Muscle layer of duodenum (tissue), 2 donors: ENCODE measurements around the gene MICALL2.

Experiments used
- H3K27ac ChIP-seq: one replicate; pipeline ENCODE4 v1.7.0; 2013; ENCODE audit warnings: mild to moderate bottlenecking, low read length
- H3K27me3 ChIP-seq: one replicate; pipeline ENCODE4 v1.7.0; 2013; ENCODE audit warnings: low read depth, mild to moderate bottlenecking, control low read depth, low read length
- H3K36me3 ChIP-seq, 2 donors: one replicate each; pipeline ENCODE4 v1.7.0; 2013; ENCODE audit warnings: low read length in 2 of 2, control low read depth in 1 of 2, mild to moderate bottlenecking in 1 of 2; ENCODE audit not compliant: insufficient read depth in 2 of 2, control insufficient read depth in 1 of 2
- H3K4me1 ChIP-seq, 2 donors: one replicate each; pipeline ENCODE4 v1.7.0; 2013; ENCODE audit warnings: low read length in 2 of 2, mild to moderate bottlenecking in 2 of 2, control low read depth in 1 of 2, moderate library complexity in 1 of 2; ENCODE audit not compliant: insufficient read depth in 2 of 2, control insufficient read depth in 1 of 2
- H3K4me3 ChIP-seq, 2 donors: one replicate each; pipeline ENCODE4 v1.7.0; 2013; ENCODE audit warnings: low read length in 2 of 2, low read depth in 1 of 2, mild to moderate bottlenecking in 1 of 2
- H3K9me3 ChIP-seq, 2 donors: one replicate each; pipeline ENCODE4 v1.7.0; 2013; ENCODE audit warnings: low read length in 2 of 2, control low read depth in 1 of 2, mild to moderate bottlenecking in 1 of 2; ENCODE audit not compliant: control insufficient read depth in 1 of 2
- donor health status: healthy.

Gene MICALL2

GRCh38 chr7:1430056-1430845 is 29.0 kb downstream of the MICALL2 start:
- Histone ChIP-seq H3K27me3 (no peaks in the 10 kb centered on the region), H3K9me3 (no peaks in the 10 kb centered on the region), H3K4me1 (peaks cover 0 to 7% of the 10 kb centered on the region in 2 donors), H3K36me3 (no peaks in the 10 kb centered on the region), H3K27ac (no peak overlapping the region), H3K4me3 (no peak overlapping the region)

- no peak overlapping the region for H3K4me3 ChIP-seq
- H3K9me3 ChIP-seq, result no peaks in the 10 kb centered on the region
- H3K27me3 ChIP-seq, result no peaks in the 10 kb centered on the region
- peaks cover 0 to 7% of the 10 kb centered on the region in 2 donors for H3K4me1 ChIP-seq
- H3K27ac ChIP-seq, result no peak overlapping the region
- no peaks in the 10 kb centered on the region for H3K36me3 ChIP-seq
These were observed 30.2 kb downstream of the MICALL2 start for GRCh38 chr7:1428941-1429501.

- peaks cover 7% of the 10 kb centered on the region for H3K27me3 ChIP-seq
- H3K4me1 ChIP-seq, result peaks cover 0 to 2% of the 10 kb centered on the region in 2 donors
- H3K27ac ChIP-seq, result no peak overlapping the region
- no peaks in the 10 kb centered on the region for H3K36me3 ChIP-seq
- no peaks in the 10 kb centered on the region for H3K9me3 ChIP-seq
- no peak overlapping the region for H3K4me3 ChIP-seq
These were observed 32.1 kb downstream of the MICALL2 start for GRCh38 chr7:1427064-1427657.

GRCh38 chr7:1426474-1426873 is 32.8 kb downstream of the MICALL2 start:
- peaks cover 7% of the 10 kb centered on the region for H3K27me3 ChIP-seq
- no peaks in the 10 kb centered on the region for H3K9me3 ChIP-seq
- H3K4me3 ChIP-seq, result no peak overlapping the region
- no peak overlapping the region for H3K27ac ChIP-seq
- no peaks in the 10 kb centered on the region for H3K4me1 ChIP-seq
- no peaks in the 10 kb centered on the region for H3K36me3 ChIP-seq

GRCh38 chr7:1425292-1426136 is 33.8 kb downstream of the MICALL2 start:
- no peaks in the 10 kb centered on the region for H3K4me1 ChIP-seq
- no peaks in the 10 kb centered on the region for H3K36me3 ChIP-seq
- peaks cover 7% of the 10 kb centered on the region for H3K27me3 ChIP-seq
- no peak overlapping the region for H3K4me3 ChIP-seq
- H3K9me3 ChIP-seq, result no peaks in the 10 kb centered on the region
- H3K27ac ChIP-seq, result no peak overlapping the region

- Histone ChIP-seq H3K27me3 (peaks cover 7% of the 10 kb centered on the region), H3K36me3 (no peaks in the 10 kb centered on the region), H3K9me3 (no peaks in the 10 kb centered on the region), H3K27ac (no peak overlapping the region), H3K4me3 (no peak overlapping the region), H3K4me1 (no peaks in the 10 kb centered on the region)
These were observed 35.2 kb downstream of the MICALL2 start for GRCh38 chr7:1424041-1424440.

GRCh38 chr7:1423264-1423811 is 35.9 kb downstream of the MICALL2 start:
- Histone ChIP-seq H3K4me3 (no peak overlapping the region), H3K9me3 (no peaks in the 10 kb centered on the region), H3K27me3 (peaks cover 7% of the 10 kb centered on the region)

GRCh38 chr7:1422512-1423263 is 36.6 kb downstream of the MICALL2 start:
- Histone ChIP-seq H3K4me3 (no peak overlapping the region), H3K27ac (no peak overlapping the region), H3K36me3 (no peaks in the 10 kb centered on the region), H3K4me1 (no peaks in the 10 kb centered on the region), H3K9me3 (no peaks in the 10 kb centered on the region), H3K27me3 (peaks cover 7% of the 10 kb centered on the region)

More at GRCh38 chr7:1423264-1423811, 35.9 kb downstream of the MICALL2 start:
- H3K4me1 ChIP-seq, result no peaks in the 10 kb centered on the region
- no peaks in the 10 kb centered on the region for H3K36me3 ChIP-seq
- H3K27ac ChIP-seq, result no peak overlapping the region

- H3K36me3 ChIP-seq, result no peaks in the 10 kb centered on the region
- no peaks in the 10 kb centered on the region for H3K4me1 ChIP-seq
- no peaks in the 10 kb centered on the region for H3K9me3 ChIP-seq
- peaks cover 7% of the 10 kb centered on the region for H3K27me3 ChIP-seq
- no peak overlapping the region for H3K27ac ChIP-seq
- H3K4me3 ChIP-seq, result no peak overlapping the region
These were observed 37.3 kb downstream of the MICALL2 start for GRCh38 chr7:1421946-1422345.

GRCh38 chr7:1421020-1421790 is 38.1 kb downstream of the MICALL2 start:
- Histone ChIP-seq H3K27me3 (peaks cover 7% of the 10 kb centered on the region), H3K36me3 (no peaks in the 10 kb centered on the region), H3K4me3 (no peak overlapping the region), H3K9me3 (no peaks in the 10 kb centered on the region), H3K4me1 (no peaks in the 10 kb centered on the region), H3K27ac (no peak overlapping the region)
